Glomerular visceral epithelial cell (primary cell): Measurements from ENCODE around the gene THOC6.
"Not testable (repeated sequence)": the region's sequence is repeated elsewhere in the genome, so short reads cannot be mapped to it uniquely, and the experiment has no call there.

Source experiments
- DNase-seq: peaks from one replicate; pipeline ENCODE4 v3.0.0-alpha.2; 2016; ENCODE audit errors: extremely low spot score

The THOC6 gene

GRCh38 chr16:3054965-3055733, 31.3 kb downstream of the THOC6 start:
- no peak for DNase-seq

- DNase-seq, result not testable (repeated sequence)
Measured at GRCh38 chr16:3055734-3056115, 31.9 kb downstream of the THOC6 start.

- no peak for DNase-seq
Measured at GRCh38 chr16:3056336-3057180, 32.7 kb downstream of the THOC6 start.

DNA sequence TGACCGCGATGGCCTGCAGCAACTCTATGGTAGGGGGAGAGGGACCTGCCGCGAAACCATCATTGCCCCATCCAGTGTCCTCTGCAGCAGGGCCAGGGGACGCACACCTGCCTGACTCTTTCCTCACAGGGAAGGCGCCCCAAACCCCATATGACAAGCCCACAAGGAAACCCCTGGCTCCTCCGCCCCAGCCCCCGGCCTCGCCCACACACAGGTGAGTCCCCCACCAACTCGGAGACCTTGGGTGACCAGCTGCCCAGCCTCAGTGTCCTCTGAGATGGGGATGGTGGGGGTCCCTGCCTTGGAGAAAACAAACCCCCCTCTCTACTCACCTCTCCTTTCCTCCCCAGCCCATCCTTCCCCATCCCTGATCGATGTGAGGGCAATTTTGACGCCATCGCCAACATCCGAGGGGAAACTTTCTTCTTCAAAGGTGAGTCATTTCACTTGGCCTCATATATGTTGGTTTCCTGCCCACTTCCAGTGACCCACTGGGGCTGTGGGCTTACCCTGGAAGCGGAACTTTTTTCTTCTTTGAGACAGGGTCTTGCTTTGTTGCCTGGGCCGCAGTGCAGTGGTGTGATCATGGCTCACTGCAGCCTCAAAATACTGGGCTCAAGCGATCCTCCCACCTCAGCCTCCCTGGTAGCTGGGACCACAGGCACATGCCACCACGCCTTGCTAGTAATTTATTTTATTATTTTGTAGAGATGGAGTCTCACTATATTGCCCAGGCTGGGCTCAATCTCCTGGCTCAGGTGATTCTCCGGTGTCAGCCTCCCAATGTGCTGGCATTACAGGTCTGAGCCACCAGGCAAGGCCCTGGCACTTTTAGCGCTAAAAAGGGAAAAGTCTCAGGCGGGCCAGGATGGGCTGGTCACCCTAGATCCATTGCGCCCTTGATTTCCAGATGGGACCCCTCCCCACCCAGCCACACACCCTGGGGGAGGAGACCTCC, 33.6 kb downstream of the THOC6 start:
- no peak for DNase-seq

DNA sequence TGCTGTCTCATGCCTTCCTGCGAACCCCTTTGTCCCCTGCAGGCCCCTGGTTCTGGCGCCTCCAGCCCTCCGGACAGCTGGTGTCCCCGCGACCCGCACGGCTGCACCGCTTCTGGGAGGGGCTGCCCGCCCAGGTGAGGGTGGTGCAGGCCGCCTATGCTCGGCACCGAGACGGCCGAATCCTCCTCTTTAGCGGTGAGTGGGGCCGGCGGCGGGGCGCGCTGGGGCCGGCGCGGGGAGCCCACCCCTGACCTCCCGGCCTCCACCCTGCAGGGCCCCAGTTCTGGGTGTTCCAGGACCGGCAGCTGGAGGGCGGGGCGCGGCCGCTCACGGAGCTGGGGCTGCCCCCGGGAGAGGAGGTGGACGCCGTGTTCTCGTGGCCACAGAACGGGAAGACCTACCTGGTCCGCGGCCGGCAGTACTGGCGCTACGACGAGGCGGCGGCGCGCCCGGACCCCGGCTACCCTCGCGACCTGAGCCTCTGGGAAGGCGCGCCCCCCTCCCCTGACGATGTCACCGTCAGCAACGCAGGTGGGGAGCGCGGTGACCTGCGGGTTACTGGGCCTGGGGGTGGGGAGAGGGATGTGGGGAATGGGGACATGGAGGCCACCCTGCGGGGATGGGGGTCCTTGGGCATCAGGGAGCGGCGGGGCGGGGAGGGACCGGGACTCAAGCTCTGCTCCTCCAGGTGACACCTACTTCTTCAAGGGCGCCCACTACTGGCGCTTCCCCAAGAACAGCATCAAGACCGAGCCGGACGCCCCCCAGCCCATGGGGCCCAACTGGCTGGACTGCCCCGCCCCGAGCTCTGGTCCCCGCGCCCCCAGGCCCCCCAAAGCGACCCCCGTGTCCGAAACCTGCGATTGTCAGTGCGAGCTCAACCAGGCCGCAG, 34.5 kb downstream of the THOC6 start:
- DNase-seq, result peak; percentile 47

DNA sequence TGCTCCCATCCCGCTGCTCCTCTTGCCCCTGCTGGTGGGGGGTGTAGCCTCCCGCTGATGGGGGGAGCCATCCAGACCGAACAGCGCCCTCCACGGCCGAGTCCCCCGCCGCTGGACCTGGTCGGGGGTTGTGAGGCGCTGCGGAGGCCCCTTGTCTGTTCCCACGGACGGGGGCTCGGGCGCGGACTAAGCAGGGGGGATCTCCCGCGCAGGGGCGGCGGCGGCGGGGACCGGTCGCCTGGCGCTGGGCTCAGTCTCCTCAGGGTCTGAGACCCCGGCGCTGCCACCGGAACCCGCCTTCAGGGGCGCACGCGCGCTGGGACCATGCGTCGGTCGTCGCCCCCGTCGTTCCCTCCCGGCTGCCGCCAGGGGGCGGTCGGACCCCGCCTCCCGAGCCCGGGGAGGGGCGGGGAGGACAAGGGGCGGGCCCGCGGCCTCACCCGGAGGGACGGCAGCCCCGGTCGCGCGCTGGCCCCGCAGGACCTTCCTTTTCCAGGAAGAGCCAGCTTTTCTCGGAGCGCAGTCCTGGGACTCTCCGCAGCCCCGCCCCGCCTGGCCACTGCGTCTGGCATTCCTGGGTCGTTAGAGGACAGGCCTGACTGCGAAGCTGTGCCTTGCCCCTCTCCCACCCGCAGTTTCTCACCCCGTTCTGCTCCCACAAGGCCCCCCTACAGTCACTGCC, 35.3 kb downstream of the THOC6 start:
- DNase-seq, result peak; percentile 92

- no peak for DNase-seq
Measured at GRCh38 chr16:3059723-3060242, 35.9 kb downstream of the THOC6 start.

DNA sequence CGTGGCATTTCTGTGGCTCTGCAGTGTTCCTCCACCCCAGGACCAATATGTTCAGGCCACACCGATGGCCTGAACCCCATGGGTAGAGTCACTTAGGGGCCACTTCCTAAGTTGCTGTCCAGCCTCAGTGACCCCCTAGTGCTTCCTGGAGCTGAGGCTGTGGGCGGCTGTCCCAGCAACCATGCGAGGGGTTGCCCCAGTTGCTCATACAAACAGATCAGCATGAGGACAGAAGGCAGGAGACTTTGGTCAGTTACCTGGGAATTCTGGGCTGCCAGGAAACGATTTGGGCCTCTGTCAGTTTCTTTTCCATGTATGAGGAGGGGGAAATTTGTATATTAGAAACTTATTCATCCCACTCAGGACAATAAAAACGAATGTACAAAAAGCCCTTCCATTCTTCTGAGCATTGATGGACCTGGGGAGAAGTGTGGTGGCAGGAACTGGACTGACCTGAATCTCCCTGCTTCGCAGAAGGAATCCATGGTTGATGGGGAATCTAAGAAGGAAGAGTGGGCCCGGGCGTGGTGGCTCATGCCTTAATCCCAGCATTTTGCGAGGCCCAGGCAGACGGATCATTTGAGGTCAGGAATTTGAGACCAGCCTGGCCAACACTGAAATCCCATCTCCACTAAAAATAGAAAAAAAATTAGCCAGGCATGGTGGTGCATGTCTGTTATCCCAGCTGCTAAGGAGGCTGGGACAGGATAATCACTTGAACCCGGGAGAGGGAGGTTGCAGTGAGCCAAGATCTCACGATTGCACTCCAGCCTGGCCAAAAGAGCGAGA, 36.7 kb downstream of the THOC6 start:
- DNase-seq, result no peak

GRCh38 chr16:3062553-3062952, 38.7 kb downstream of the THOC6 start:
- no peak for DNase-seq

DNA sequence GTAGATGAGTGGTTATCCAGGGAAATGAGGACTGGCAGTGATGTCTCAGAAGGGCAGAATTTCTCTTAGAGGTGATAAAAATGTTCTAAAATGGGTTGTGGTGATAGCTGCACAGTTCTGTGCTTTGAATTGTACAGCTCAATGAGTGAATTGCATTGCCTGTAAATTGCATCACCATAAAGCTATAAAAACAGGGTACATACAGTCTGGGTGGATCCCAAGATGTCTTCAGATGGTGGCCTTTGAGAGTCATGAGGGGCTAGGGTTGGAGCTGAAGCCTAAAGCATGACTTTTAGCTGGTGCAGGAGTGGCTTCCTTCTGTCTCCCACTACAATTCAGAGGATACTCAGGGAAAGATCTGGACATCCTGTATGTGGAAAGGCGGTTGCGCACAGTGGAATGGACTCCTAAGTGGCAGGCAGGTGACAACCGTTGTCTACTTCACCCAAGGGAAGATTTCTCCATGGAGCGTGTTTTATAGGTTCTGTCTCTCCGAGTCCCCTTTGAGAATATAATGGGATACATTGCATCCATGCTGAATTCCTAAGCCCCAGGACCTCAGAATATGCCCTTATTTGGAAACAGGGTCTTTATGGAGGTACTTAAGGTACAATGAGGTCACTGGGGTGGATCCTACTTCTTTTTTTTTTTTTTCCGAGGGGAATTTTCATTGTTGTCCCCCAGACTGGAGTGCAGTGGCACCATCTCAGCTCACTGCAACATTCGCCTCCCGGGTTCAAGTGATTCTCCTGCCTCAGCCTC, 40.0 kb downstream of the THOC6 start:
- DNase-seq, result no peak

DNA sequence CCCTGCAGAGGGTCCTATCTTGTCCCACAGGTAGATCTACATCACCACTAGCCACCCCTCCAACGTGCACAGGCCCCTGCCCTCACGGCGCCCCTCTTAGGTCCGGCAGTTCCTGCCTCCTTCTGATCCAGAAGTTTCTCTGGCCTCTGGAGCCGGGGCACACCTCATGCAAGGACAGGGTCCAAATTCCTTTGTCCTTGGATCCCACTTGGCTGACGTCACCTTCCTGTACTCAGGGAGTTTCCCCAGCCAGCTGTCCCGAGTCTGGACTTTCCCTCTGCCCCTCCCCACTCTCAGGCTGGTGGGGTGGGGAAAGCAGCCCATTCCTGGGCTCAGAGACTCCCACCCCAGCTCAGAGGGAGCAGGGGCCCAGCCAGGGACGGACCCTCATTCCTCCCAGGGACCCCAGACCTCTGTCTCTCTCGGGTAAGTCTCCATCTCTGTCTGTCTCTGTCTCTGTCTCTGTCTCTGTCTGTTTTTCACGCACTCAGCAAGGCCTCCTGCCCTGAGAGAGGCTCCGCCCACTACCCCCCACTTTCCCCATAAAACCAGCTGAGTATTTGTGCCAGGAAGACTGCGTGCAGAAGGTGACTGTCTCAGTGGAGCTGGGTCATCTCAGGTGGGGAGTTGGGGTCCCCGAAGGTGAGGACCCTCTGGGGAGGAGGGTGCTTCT, 41.4 kb downstream of the THOC6 start, which contains the start of gene IL32:
Gene IL32 (plus strand): TSS at position 572 of the 673 bp plus-strand sequence. CDS start 172 bp downstream, outside the sequence.
- peak; percentile 89 for DNase-seq

- no peak for DNase-seq
Measured at GRCh38 chr16:3065742-3066439, 42.1 kb downstream of the THOC6 start.

DNA sequence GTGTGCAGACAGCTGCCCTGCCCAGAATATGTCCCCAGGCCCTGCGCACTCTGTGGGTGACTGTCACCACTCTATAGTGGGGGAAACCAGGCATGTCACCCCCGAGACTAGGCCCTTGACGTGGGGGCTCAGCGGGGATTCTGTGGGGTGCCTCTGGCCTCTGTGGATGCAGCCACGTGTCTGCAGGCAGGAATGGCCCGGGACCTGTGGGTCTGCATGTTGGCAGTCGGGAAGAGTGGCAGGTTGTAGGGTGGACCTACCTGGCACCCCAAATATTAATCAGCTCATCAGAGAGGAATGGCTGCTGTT, 42.6 kb downstream of the THOC6 start:
- no peak for DNase-seq

DNA sequence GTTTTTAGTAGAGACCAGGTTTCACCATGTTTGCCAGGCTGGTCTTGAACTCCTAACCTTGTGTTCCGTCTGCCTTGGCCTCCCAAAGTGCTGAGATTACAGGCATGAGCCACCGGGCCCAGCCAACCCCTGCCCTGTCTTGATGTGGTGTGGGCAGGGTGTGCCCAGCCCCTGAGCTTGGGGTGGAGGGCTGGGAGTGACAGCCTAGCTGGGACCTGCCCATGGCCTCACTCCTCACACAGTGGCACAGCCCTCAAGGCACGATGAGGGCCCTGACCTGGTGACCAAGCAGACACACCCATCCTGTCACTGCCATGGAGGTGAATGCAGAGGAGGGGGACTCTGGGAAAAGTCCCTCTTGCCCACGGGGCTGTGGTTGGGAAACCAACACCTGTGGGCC, 44.7 kb downstream of the THOC6 start:
- no peak for DNase-seq

DNA sequence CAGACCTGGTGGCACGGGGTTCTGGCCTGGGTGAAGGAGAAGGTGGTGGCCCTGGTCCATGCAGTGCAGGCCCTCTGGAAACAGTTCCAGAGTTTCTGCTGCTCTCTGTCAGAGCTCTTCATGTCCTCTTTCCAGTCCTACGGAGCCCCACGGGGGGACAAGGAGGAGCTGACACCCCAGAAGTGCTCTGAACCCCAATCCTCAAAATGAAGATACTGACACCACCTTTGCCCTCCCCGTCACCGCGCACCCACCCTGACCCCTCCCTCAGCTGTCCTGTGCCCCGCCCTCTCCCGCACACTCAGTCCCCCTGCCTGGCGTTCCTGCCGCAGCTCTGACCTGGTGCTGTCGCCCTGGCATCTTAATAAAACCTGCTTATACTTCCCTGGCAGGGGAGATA, 45.3 kb downstream of the THOC6 start:
- DNase-seq, result not testable (repeated sequence)

DNA sequence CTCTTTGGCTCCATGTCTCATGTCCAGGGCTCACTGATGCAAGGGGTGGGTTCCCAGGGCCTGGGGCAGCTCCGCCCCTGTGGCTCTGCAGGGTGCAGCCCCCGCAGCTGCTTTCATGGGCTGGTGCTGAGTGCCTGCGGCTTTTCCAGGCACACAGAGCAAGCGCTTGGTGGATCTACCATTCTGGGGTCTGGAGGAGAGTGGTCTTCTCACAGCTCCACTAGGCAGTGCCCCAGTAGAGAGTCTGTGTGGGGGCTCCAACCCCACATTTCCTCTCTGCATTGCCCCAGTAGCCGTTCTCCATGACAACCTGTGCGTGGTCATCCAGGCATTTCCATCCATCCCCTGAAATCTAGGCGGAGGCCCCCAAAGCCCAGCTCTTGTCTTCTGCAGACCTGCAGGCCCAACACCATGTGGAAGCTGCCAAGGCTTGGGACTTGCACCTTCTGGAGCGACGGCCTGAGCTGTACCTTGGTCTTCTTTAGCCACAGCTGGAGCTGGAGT, 46.8 kb downstream of the THOC6 start:
- no peak for DNase-seq

- DNase-seq, result no peak
Measured at GRCh38 chr16:3071655-3072054, 47.8 kb downstream of the THOC6 start.
